Gastroesophageal sphincter (tissue), 4 donors: ENCODE results near the gene PCSK2. TPM values are rescaled to one million over a fixed set of nuclear protein-coding genes. Genes with fewer than 3 reads are reported as not detected.

Experiments used
- ATAC-seq: fragments of 150-250 bp; one replicate; pipeline ENCODE4 v1.9.1; 2016; ENCODE audit warnings: mild to moderate bottlenecking, moderate library complexity
- H3K27ac ChIP-seq, 4 donors: fragments of 200-600 bp; sonication (generic) in 3 of 4; 1 replicate in 3 of 4; 2 replicates in 1 of 4; pipeline ENCODE4 v1.5.1; 2016 to 2019
- H3K27me3 ChIP-seq: fragments of 200-600 bp; sonication (generic); one replicate; pipeline ENCODE4 v1.5.1; 2019
- H3K36me3 ChIP-seq, 2 donors: fragments of 200-600 bp; sonication (generic); one replicate each; pipeline ENCODE4 v1.5.1; 2019; ENCODE audit warnings: control low read depth in 1 of 2
- H3K4me1 ChIP-seq, 3 donors: fragments of 200-600 bp; sonication (generic); 1 replicate in 2 of 3; 2 replicates in 1 of 3; pipeline ENCODE4 v1.5.1; 2016 to 2019; ENCODE audit warnings: control low read depth in 2 of 3
- H3K4me3 ChIP-seq, 2 donors: fragments of 200-600 bp; sonication (generic); one replicate each; pipeline ENCODE4 v1.5.1; 2019; ENCODE audit warnings: mild to moderate bottlenecking in 1 of 2, moderate library complexity in 1 of 2
- H3K9me3 ChIP-seq, 3 donors: fragments of 200-600 bp; sonication (generic); one replicate each; pipeline ENCODE4 v1.5.1; 2017 to 2019; ENCODE audit warnings: control low read depth in 2 of 3
- EP300 ChIP-seq: sonication (generic); formaldehyde crosslinking; IDR thresholded peaks from one replicate; pipeline ENCODE4 v1.6.1; 2017; ENCODE audit warnings: antibody characterized with exemption, mild to moderate bottlenecking
- POLR2A ChIP-seq, 2 donors: fragments of 450-650 bp; IDR thresholded peaks; one replicate each; pipeline ENCODE4 v1.6.1; 2017; ENCODE audit warnings: antibody characterized with exemption in 2 of 2, mild to moderate bottlenecking in 2 of 2, moderate library complexity in 1 of 2
- POLR2AphosphoS5 ChIP-seq: sonication (generic); formaldehyde crosslinking; IDR thresholded peaks from one replicate; pipeline ENCODE4 v1.6.1; 2017; ENCODE audit warnings: antibody characterized with exemption
- WGBS, 2 donors: methylation state at CpG; one replicate each; pipeline ENCODE4 v1.1.5; 2018; ENCODE audit warnings: low coverage in 1 of 2; 5-methylcytosine and 5-hydroxymethylcytosine counted together
- total RNA-seq, 4 donors: library from RNA; depleted of rRNA; stranded (reverse); fragments of >200 nt; gene quantifications; one replicate each; pipeline ENCODE4 v1.1.0, GENCODE V29; 2016
- TF ChIP-seq, protein P1 (sequence below), 4 experiments: fragments of 200-600 bp in 2 of 4; fragments of 450-650 bp in 2 of 4; sonication (generic) in 1 of 4; IDR thresholded peaks; one replicate each; pipeline ENCODE4 v1.5.1; 2017 to 2019; ENCODE audit warnings: antibody characterized with exemption in 4 of 4, mild to moderate bottlenecking in 2 of 4, moderate library complexity in 2 of 4

PCSK2 gene
- total RNA-seq, 4 donors from 2014 or later = 1.6 to 8.5 (median 4.5) TPM

DNA sequence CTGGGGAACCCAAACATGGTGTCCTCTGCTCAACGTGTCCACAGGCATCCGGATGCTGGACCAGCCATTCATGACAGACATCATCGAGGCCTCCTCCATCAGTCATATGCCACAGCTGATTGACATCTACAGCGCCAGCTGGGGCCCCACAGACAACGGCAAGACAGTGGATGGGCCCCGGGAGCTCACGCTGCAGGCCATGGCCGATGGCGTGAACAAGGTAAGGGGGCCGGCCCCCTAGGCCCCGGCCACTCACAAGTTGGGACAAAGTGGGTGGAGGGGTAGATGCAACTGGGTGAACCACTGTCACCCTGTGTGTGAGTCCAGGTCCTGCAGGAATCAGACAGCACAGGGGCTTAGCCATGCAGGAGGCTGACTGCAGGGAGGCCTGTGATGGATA is 209.8 kb downstream of the PCSK2 start:
- no peak for ATAC-seq
- Histone ChIP-seq H3K27ac (no peak overlapping the region), H3K36me3 (no peaks in the 10 kb centered on the region), H3K9me3 (no peaks in the 10 kb centered on the region), H3K4me3 (no peak overlapping the region), H3K27me3 (peaks cover 65% of the 10 kb centered on the region), H3K4me1 (peaks cover 0 to 4% (median 0%) of the 10 kb centered on the region in 3 donors)
- no CpG with 5 or more reads among the region's 11 CpGs for WGBS, 2 donors
- TF ChIP-seq, protein P1, sequence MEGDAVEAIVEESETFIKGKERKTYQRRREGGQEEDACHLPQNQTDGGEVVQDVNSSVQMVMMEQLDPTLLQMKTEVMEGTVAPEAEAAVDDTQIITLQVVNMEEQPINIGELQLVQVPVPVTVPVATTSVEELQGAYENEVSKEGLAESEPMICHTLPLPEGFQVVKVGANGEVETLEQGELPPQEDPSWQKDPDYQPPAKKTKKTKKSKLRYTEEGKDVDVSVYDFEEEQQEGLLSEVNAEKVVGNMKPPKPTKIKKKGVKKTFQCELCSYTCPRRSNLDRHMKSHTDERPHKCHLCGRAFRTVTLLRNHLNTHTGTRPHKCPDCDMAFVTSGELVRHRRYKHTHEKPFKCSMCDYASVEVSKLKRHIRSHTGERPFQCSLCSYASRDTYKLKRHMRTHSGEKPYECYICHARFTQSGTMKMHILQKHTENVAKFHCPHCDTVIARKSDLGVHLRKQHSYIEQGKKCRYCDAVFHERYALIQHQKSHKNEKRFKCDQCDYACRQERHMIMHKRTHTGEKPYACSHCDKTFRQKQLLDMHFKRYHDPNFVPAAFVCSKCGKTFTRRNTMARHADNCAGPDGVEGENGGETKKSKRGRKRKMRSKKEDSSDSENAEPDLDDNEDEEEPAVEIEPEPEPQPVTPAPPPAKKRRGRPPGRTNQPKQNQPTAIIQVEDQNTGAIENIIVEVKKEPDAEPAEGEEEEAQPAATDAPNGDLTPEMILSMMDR (IDR thresholded peaks at IDR 0.05) = no peak
- TF ChIP-seq POLR2A (IDR thresholded peaks at IDR 0.05) = no peak
- no peak for TF ChIP-seq EP300
- no peak for TF ChIP-seq POLR2AphosphoS5

DNA sequence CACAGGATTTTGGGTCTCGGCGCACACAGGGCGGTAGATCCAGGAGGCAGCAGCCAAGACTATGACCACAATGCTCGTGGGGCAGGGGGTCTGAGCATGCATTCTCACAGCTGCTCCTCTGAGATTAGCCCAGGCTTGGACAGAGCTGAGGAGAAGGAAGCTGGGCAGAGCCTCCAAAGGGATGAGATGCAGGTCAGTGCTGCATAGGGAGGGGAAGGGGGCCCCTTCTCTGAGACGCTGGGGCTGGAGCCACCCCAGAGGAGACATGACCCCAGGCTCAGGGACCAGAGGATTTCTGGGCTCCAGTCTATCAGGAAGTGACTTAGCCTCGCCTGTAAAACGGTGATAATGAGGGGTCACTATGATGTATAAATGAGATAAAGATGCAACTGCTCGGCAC is 210.4 kb downstream of the PCSK2 start:
- Histone ChIP-seq H3K27ac (no peak overlapping the region), H3K4me3 (no peak overlapping the region), H3K27me3 (peaks cover 66% of the 10 kb centered on the region), H3K4me1 (no peaks in the 10 kb centered on the region), H3K36me3 (no peaks in the 10 kb centered on the region), H3K9me3 (peaks cover 0 to 4% (median 0%) of the 10 kb centered on the region in 3 donors)
- ATAC-seq = no peak
- WGBS, 2 donors = 17 to 81% methylated on average over 2 to 4 of the region's 8 CpGs
- TF ChIP-seq, protein P1 (IDR thresholded peaks at IDR 0.05) = no peak
- TF ChIP-seq POLR2A (IDR thresholded peaks at IDR 0.05) (no peak), EP300 (no peak), POLR2AphosphoS5 (no peak)

DNA sequence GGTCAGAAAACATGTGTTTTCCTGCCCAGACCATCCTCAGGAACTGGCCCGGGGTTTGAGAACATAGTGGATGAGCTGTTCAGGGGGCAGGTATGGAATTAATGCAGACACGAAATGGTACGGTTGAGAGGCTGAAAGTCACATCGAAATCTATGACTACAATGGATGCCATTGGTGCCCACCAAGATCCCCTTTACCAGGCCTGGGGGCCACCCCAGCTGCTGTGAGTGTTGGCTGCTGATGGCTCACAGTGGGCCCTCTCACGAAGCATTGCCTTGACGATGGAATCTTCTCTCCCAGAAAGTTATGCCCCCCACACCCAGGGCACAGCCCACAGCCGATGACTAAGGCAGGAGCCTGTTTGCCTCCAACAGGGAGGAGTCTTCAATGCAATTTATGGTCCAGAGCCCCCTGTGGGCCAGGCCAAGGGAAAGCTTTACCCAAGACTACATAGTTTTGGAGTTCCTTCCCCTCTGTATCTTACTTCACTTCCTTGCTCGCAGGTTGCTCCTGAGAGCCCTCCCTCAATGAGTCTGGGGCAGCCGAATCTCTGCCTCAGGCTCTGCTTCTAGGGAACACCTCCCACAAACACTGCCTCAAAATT is 211.7 kb downstream of the PCSK2 start:
- no peaks in the 10 kb centered on the region for H3K36me3 ChIP-seq
- 81 to 85% methylated on average over 3 to 9 of the region's 9 CpGs for WGBS, 2 donors
- TF ChIP-seq EP300 (no peak), POLR2A (IDR thresholded peaks at IDR 0.05) (no peak), POLR2AphosphoS5 (no peak)
- TF ChIP-seq, protein P1 (IDR thresholded peaks at IDR 0.05) = no peak
- H3K9me3 ChIP-seq = peaks cover 0 to 5% (median 0%) of the 10 kb centered on the region in 3 donors
- ATAC-seq = no peak
- H3K4me1 ChIP-seq = no peaks in the 10 kb centered on the region
- H3K27ac ChIP-seq = no peak overlapping the region
- H3K27me3 ChIP-seq = peaks cover 65% of the 10 kb centered on the region
- H3K4me3 ChIP-seq = no peak overlapping the region

DNA sequence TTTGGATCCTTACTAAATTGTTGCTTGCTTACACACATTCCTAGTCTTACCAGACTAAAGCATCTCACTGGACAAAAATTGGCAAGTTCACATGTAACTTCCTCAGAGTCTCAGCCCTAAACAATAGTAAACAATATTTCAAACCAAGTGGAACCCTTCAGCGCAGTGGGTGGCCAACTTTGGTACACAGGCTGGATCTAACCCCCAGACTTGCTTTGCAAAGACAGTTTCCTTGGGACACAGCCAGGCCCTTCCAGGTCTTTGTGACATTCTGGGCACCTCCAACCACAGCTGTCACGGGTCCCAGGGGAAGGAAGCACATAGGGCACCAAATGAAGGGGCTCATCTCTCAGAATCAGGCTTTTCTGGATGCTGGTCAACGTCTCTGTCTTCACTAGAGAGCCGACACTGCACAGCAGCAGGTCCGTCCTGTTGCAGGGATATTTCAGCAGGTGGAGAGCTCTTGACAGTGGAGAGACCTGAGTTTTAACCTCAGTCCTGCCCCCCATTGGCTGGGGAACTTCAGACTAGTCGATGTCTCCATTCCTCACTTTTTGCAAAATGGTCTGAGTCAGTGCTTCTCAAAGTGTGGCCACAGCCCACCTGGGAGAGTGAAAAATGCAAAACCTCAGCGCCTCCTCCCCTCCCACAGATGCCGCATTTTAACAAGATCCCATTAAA is 212.9 kb downstream of the PCSK2 start:
- Histone ChIP-seq H3K9me3 (peaks cover 0 to 5% (median 0%) of the 10 kb centered on the region in 3 donors), H3K36me3 (no peaks in the 10 kb centered on the region), H3K4me3 (no peak overlapping the region), H3K27me3 (peaks cover 63% of the 10 kb centered on the region), H3K4me1 (no peaks in the 10 kb centered on the region), H3K27ac (no peak overlapping the region)
- WGBS, 2 donors = 80 to 87% methylated on average over 3 of the region's 8 CpGs
- ATAC-seq = no peak
- TF ChIP-seq, protein P1 (IDR thresholded peaks at IDR 0.05) = no peak
- TF ChIP-seq POLR2A (IDR thresholded peaks at IDR 0.05) = no peak

DNA sequence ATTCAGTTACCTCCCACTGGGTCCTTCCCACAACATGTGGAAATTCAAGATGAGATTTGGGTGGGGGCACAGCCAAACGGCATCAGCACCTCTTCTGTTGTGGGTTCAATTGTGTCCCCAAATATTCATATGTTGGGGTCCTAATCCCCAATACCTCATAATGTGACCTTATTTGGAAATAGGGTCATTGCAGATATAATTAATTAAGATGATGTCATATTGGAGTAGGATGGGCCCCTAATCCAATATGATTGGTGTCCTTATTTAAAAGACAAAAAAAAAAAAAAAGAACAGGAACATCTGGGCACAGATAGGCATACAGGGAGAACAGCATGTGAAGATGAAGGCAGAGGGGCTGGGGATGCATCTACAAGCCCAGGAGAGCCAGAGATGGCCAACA is 214.9 kb downstream of the PCSK2 start:
- no peak overlapping the region for H3K4me3 ChIP-seq
- ATAC-seq = no peak
- peaks cover 48% of the 10 kb centered on the region for H3K27me3 ChIP-seq
- no peak for TF ChIP-seq POLR2A (IDR thresholded peaks at IDR 0.05)
- TF ChIP-seq, protein P1 (IDR thresholded peaks at IDR 0.05) = no peak
- no peak for TF ChIP-seq EP300
- TF ChIP-seq POLR2AphosphoS5 = no peak
- H3K4me1 ChIP-seq = no peaks in the 10 kb centered on the region
- no peak overlapping the region for H3K27ac ChIP-seq
- no peaks in the 10 kb centered on the region for H3K36me3 ChIP-seq
- H3K9me3 ChIP-seq = peaks cover 0 to 5% (median 0%) of the 10 kb centered on the region in 3 donors
- 100% methylated on average over 1 of the region's 1 CpG; no CpG with 5 or more reads in 1 of the 2 donors for WGBS, 2 donors
